Nephron progenitor cell (in vitro differentiated cells): Measurements from ENCODE around the gene PLPPR5.
A peak's percentile ranks its signal among the peaks of the same experiment; 100 is the strongest.

Experiments
- DNase-seq: peaks from one replicate; pipeline ENCODE4 v3.0.0; 2021
- H3K27ac Mint-ChIP-seq: 2 replicates; pipeline ENCODE4 v1.8.0; 2021; ENCODE audit warnings: mild to moderate bottlenecking, moderate library complexity, mixed read lengths
- H3K27me3 Mint-ChIP-seq: 2 replicates; pipeline ENCODE4 v1.8.0; 2021; ENCODE audit warnings: mild to moderate bottlenecking, low read depth, mixed read lengths; ENCODE audit not compliant: poor library complexity
- H3K36me3 Mint-ChIP-seq: 2 replicates; pipeline ENCODE4 v1.8.0; 2021; ENCODE audit warnings: low read depth, mixed read lengths
- H3K4me1 Mint-ChIP-seq: 2 replicates; pipeline ENCODE4 v1.8.0; 2021; ENCODE audit warnings: mixed read lengths
- H3K4me3 Mint-ChIP-seq: 2 replicates; pipeline ENCODE4 v1.8.0; 2021; ENCODE audit warnings: mild to moderate bottlenecking, moderate library complexity, mixed read lengths
- H3K9me3 Mint-ChIP-seq: 2 replicates; pipeline ENCODE4 v1.8.0; 2021; ENCODE audit warnings: mild to moderate bottlenecking, moderate library complexity, mixed read lengths
- CTCF ChIP-seq: fragments of 200-600 bp; sonication (generic); IDR thresholded peaks from 2 replicates; pipeline ENCODE4 v1.5.0; 2021; ENCODE audit warnings: antibody characterized with exemption

Gene PLPPR5

DNA sequence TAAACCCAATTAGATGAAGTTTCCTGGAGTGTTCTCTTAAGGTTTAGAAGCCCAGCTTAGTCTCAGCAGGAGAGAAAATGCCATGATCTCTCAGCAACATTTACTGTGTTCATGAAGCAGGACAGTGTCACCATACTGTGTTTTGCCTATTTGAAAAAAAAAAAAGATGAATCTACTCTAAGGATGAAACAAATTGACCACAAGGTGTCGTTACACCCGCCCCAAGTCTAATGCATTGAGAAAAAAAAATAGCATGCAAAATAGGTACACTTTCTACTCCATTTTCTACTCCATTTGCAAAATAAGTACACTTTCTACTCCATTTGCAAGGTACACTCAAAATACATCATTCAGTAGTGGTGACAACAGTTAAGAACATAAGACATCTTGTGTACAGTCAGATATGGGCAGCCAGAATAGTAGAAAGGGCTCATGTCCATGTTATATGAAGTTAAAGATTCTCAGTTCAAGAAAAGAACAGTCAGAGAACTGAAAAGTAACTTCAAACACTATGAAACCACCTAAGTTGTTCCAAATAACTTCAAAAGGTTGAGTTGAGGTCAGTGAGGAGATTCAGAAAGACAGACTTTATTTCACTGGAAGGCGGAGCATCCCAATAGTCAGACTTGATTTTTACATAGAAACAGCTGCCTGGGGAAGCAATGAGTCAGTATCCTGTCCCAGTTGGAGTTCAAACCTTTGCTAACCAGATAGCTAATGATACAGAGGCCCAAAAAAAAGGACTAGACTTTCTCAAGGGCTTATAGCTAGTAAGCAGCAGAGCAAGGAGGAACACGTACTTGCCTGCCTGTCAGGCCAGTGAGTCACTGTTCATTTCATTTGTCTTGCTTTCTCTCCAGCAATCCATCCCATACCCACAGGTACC is 13.3 kb downstream of the PLPPR5 start:
- no peak overlapping the region for H3K4me3 Mint-ChIP-seq
- no peaks in the 10 kb centered on the region for H3K36me3 Mint-ChIP-seq
- peaks cover 5% of the 10 kb centered on the region for H3K4me1 Mint-ChIP-seq
- no peak for DNase-seq
- H3K27ac Mint-ChIP-seq = no peak overlapping the region
- no peaks in the 10 kb centered on the region for H3K27me3 Mint-ChIP-seq
- TF ChIP-seq CTCF = peak; percentile 41
- no peaks in the 10 kb centered on the region for H3K9me3 Mint-ChIP-seq

GRCh38 chr1:98989556-98989907 is 15.1 kb downstream of the PLPPR5 start:
- H3K4me3 Mint-ChIP-seq = no peak overlapping the region
- H3K27me3 Mint-ChIP-seq = no peaks in the 10 kb centered on the region
- TF ChIP-seq CTCF = no peak
- H3K36me3 Mint-ChIP-seq = no peaks in the 10 kb centered on the region
- H3K27ac Mint-ChIP-seq = no peak overlapping the region
- H3K9me3 Mint-ChIP-seq = no peaks in the 10 kb centered on the region
- H3K4me1 Mint-ChIP-seq = peaks cover 5% of the 10 kb centered on the region
- DNase-seq = no peak

GRCh38 chr1:98988904-98989555 is 15.6 kb downstream of the PLPPR5 start:
- no peaks in the 10 kb centered on the region for H3K27me3 Mint-ChIP-seq
- DNase-seq = no peak
- no peak overlapping the region for H3K27ac Mint-ChIP-seq
- H3K9me3 Mint-ChIP-seq = peaks cover 4% of the 10 kb centered on the region
- H3K4me1 Mint-ChIP-seq = peaks cover 5% of the 10 kb centered on the region
- H3K36me3 Mint-ChIP-seq = peaks cover under 1% of the 10 kb centered on the region
- no peak for TF ChIP-seq CTCF
- H3K4me3 Mint-ChIP-seq = no peak overlapping the region

- no peak for TF ChIP-seq CTCF
- DNase-seq = no peak
- peaks cover 3% of the 10 kb centered on the region for H3K27me3 Mint-ChIP-seq
- peaks cover 8% of the 10 kb centered on the region for H3K9me3 Mint-ChIP-seq
- H3K4me1 Mint-ChIP-seq = no peaks in the 10 kb centered on the region
- H3K36me3 Mint-ChIP-seq = peaks cover 4% of the 10 kb centered on the region
- H3K4me3 Mint-ChIP-seq = no peak overlapping the region
- H3K27ac Mint-ChIP-seq = no peak overlapping the region
These were observed 19.0 kb downstream of the PLPPR5 start for GRCh38 chr1:98985687-98986086.

DNA sequence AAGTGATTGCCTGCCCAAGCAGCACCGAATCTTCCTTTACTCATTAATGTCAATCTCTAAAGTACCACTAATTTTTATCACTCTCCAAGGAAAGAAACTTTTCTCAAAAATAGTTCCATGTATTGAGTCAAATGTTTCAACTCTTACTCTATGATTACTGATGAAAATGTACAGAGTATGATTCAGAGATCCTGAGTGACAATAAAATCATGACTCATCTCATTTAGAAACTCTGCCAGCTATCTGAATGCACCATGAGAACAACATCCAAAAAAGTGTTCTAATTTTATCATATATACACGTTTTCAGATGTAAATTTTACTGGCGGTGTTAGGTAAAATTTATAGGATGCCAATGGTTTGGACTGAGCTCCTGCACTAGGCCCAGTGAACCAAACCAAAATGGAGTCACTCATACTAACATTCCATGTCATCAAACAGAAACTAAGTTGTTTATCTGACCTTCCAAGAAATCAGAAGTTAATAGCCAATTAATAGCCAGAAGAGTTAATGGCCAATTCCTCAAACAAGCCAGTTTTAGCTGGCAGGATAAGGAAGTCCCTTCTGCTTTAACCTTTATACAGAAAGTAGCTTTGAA is 22.6 kb downstream of the PLPPR5 start:
- Mint-ChIP-seq H3K27ac (no peak overlapping the region), H3K4me3 (no peak overlapping the region), H3K9me3 (peaks cover 8% of the 10 kb centered on the region), H3K36me3 (peaks cover 4% of the 10 kb centered on the region), H3K4me1 (no peaks in the 10 kb centered on the region), H3K27me3 (peaks cover 3% of the 10 kb centered on the region)
- no peak for DNase-seq
- no peak for TF ChIP-seq CTCF
